Testis (tissue), 2 donors: ENCODE data around the gene STK24.

Experiments
- CTCF ChIP-seq, 3 experiments: fragments of 450-650 bp in 2 of 3; fragments of 200-600 bp in 1 of 3; sonication (generic) in 1 of 3; IDR thresholded peaks; one replicate each; pipeline ENCODE4 v1.5.1; 2016 to 2019; ENCODE audit warnings: antibody characterized with exemption in 3 of 3, mild to moderate bottlenecking in 2 of 3, moderate library complexity in 1 of 3
- POLR2A ChIP-seq: fragments of 450-650 bp; IDR thresholded peaks from one replicate; pipeline ENCODE4 v1.6.1; 2017; ENCODE audit warnings: antibody characterized with exemption, mild to moderate bottlenecking, moderate library complexity

- TF ChIP-seq CTCF (IDR thresholded peaks at IDR 0.05) (no peak), POLR2A (no peak)
Observed at GRCh38 chr13:98521461-98522247, 55.3 kb downstream of the STK24 start.
